T-helper 2 cell treated with Interferon-gamma antibody and Interleukin-4, amounts not matched to agents 5 μg/mL and 100 μg/mL, for 36 hours (primary cell): ENCODE data around the gene IPCEF1.

ENCODE experiments used
- DNase-seq: peaks from one replicate; pipeline ENCODE4 v3.0.0; 2021; ENCODE audit warnings: low spot score
- H3K27ac Mint-ChIP-seq: one replicate; pipeline ENCODE4 v1.8.0; 2021; ENCODE audit warnings: mild to moderate bottlenecking, mixed read lengths
- H3K27me3 Mint-ChIP-seq: one replicate; pipeline ENCODE4 v1.8.0; 2021; ENCODE audit warnings: low read depth, mixed read lengths
- H3K36me3 Mint-ChIP-seq: one replicate; pipeline ENCODE4 v1.8.0; 2021; ENCODE audit warnings: low read depth, mixed read lengths
- H3K4me1 Mint-ChIP-seq: one replicate; pipeline ENCODE4 v1.8.0; 2021; ENCODE audit warnings: low read depth, mixed read lengths
- H3K4me3 Mint-ChIP-seq: one replicate; pipeline ENCODE4 v1.8.0; 2022; ENCODE audit warnings: mild to moderate bottlenecking, moderate library complexity, mixed read lengths
- H3K9me3 Mint-ChIP-seq: one replicate; pipeline ENCODE4 v1.8.0; 2021; ENCODE audit warnings: mixed read lengths

The IPCEF1 gene

GRCh38 chr6:154233383-154233782, 123.2 kb downstream of the IPCEF1 start:
- Mint-ChIP-seq H3K9me3 (no peaks in the 10 kb centered on the region), H3K36me3 (peaks cover 3% of the 10 kb centered on the region), H3K27me3 (peaks cover 3% of the 10 kb centered on the region), H3K4me3 (no peak overlapping the region), H3K4me1 (peaks cover 42% of the 10 kb centered on the region), H3K27ac (no peak overlapping the region)
- no peak for DNase-seq

GRCh38 chr6:154232013-154232910, 124.3 kb downstream of the IPCEF1 start:
- Mint-ChIP-seq H3K27me3 (peaks cover 3% of the 10 kb centered on the region), H3K36me3 (peaks cover 3% of the 10 kb centered on the region), H3K27ac (peak overlapping the region; percentile 49), H3K4me1 (peaks cover 42% of the 10 kb centered on the region), H3K9me3 (no peaks in the 10 kb centered on the region), H3K4me3 (peak overlapping the region; percentile 37)
- no peak for DNase-seq

- no peaks in the 10 kb centered on the region for H3K27me3 Mint-ChIP-seq
- H3K36me3 Mint-ChIP-seq = peaks cover 4% of the 10 kb centered on the region
- no peak for DNase-seq
- H3K27ac Mint-ChIP-seq = peak overlapping the region; percentile 56
- no peaks in the 10 kb centered on the region for H3K9me3 Mint-ChIP-seq
- peak overlapping the region; percentile 41 for H3K4me3 Mint-ChIP-seq
- peaks cover 42% of the 10 kb centered on the region for H3K4me1 Mint-ChIP-seq
These were observed 125.5 kb downstream of the IPCEF1 start for GRCh38 chr6:154230910-154231595.

- H3K36me3 Mint-ChIP-seq = peaks cover 4% of the 10 kb centered on the region
These were observed 126.2 kb downstream of the IPCEF1 start for GRCh38 chr6:154230393-154230792.

GRCh38 chr6:154229786-154230185, 126.8 kb downstream of the IPCEF1 start:
- peak; percentile 65 for DNase-seq
- no peaks in the 10 kb centered on the region for H3K27me3 Mint-ChIP-seq
- peak overlapping the region; percentile 82 for H3K27ac Mint-ChIP-seq
- H3K4me3 Mint-ChIP-seq = peak overlapping the region; percentile 70
- H3K9me3 Mint-ChIP-seq = no peaks in the 10 kb centered on the region
- H3K36me3 Mint-ChIP-seq = peaks cover 4% of the 10 kb centered on the region
- H3K4me1 Mint-ChIP-seq = peaks cover 43% of the 10 kb centered on the region

More at GRCh38 chr6:154230393-154230792, 126.2 kb downstream of the IPCEF1 start:
- peak overlapping the region; percentile 70 for H3K4me3 Mint-ChIP-seq
- no peaks in the 10 kb centered on the region for H3K27me3 Mint-ChIP-seq
- peak overlapping the region; percentile 82 for H3K27ac Mint-ChIP-seq
- DNase-seq = no peak
- H3K4me1 Mint-ChIP-seq = peaks cover 45% of the 10 kb centered on the region
- H3K9me3 Mint-ChIP-seq = no peaks in the 10 kb centered on the region

- no peak overlapping the region for H3K27ac Mint-ChIP-seq
- peaks cover 4% of the 10 kb centered on the region for H3K36me3 Mint-ChIP-seq
- H3K4me1 Mint-ChIP-seq = peaks cover 34% of the 10 kb centered on the region
- no peak overlapping the region for H3K4me3 Mint-ChIP-seq
- H3K27me3 Mint-ChIP-seq = no peaks in the 10 kb centered on the region
- no peaks in the 10 kb centered on the region for H3K9me3 Mint-ChIP-seq
- DNase-seq = no peak
These were observed 128.1 kb downstream of the IPCEF1 start for GRCh38 chr6:154228521-154228905.

GRCh38 chr6:154227862-154228520, 128.6 kb downstream of the IPCEF1 start:
- no peaks in the 10 kb centered on the region for H3K27me3 Mint-ChIP-seq
- peaks cover 32% of the 10 kb centered on the region for H3K4me1 Mint-ChIP-seq
- H3K36me3 Mint-ChIP-seq = peaks cover 4% of the 10 kb centered on the region
- no peaks in the 10 kb centered on the region for H3K9me3 Mint-ChIP-seq
- DNase-seq = no peak
- no peak overlapping the region for H3K4me3 Mint-ChIP-seq
- H3K27ac Mint-ChIP-seq = no peak overlapping the region

GRCh38 chr6:154226461-154226860, 130.1 kb downstream of the IPCEF1 start:
- no peak overlapping the region for H3K27ac Mint-ChIP-seq
- no peak for DNase-seq
- no peaks in the 10 kb centered on the region for H3K27me3 Mint-ChIP-seq
- no peaks in the 10 kb centered on the region for H3K9me3 Mint-ChIP-seq
- H3K4me3 Mint-ChIP-seq = no peak overlapping the region
- H3K36me3 Mint-ChIP-seq = peaks cover 4% of the 10 kb centered on the region
- peaks cover 24% of the 10 kb centered on the region for H3K4me1 Mint-ChIP-seq

GRCh38 chr6:154223296-154223695, 133.3 kb downstream of the IPCEF1 start:
- Mint-ChIP-seq H3K9me3 (no peaks in the 10 kb centered on the region), H3K27ac (no peak overlapping the region), H3K27me3 (peaks cover 8% of the 10 kb centered on the region), H3K36me3 (peaks cover 15% of the 10 kb centered on the region), H3K4me3 (no peak overlapping the region), H3K4me1 (peaks cover 12% of the 10 kb centered on the region)
- no peak for DNase-seq

- Mint-ChIP-seq H3K27me3 (peaks cover 8% of the 10 kb centered on the region), H3K36me3 (peaks cover 18% of the 10 kb centered on the region), H3K9me3 (no peaks in the 10 kb centered on the region), H3K4me1 (peaks cover 15% of the 10 kb centered on the region), H3K27ac (no peak overlapping the region), H3K4me3 (no peak overlapping the region)
- no peak for DNase-seq
These were observed 133.9 kb downstream of the IPCEF1 start for GRCh38 chr6:154222716-154223115.

GRCh38 chr6:154219250-154219649, 137.4 kb downstream of the IPCEF1 start:
- Mint-ChIP-seq H3K9me3 (no peaks in the 10 kb centered on the region), H3K27ac (no peak overlapping the region), H3K4me3 (no peak overlapping the region), H3K36me3 (peaks cover 17% of the 10 kb centered on the region), H3K4me1 (peaks cover 11% of the 10 kb centered on the region), H3K27me3 (peaks cover 11% of the 10 kb centered on the region)
- DNase-seq = no peak

GRCh38 chr6:154218787-154219186, 137.8 kb downstream of the IPCEF1 start:
- H3K27ac Mint-ChIP-seq = no peak overlapping the region
- no peak for DNase-seq

GRCh38 chr6:154218301-154218700, 138.3 kb downstream of the IPCEF1 start:
- H3K27me3 Mint-ChIP-seq = peaks cover 11% of the 10 kb centered on the region
- peaks cover 10% of the 10 kb centered on the region for H3K4me1 Mint-ChIP-seq
- H3K36me3 Mint-ChIP-seq = peaks cover 17% of the 10 kb centered on the region
- no peak overlapping the region for H3K27ac Mint-ChIP-seq
- DNase-seq = no peak
- H3K4me3 Mint-ChIP-seq = no peak overlapping the region
- H3K9me3 Mint-ChIP-seq = no peaks in the 10 kb centered on the region

More at GRCh38 chr6:154218787-154219186, 137.8 kb downstream of the IPCEF1 start:
- Mint-ChIP-seq H3K4me3 (no peak overlapping the region), H3K4me1 (peaks cover 10% of the 10 kb centered on the region), H3K36me3 (peaks cover 17% of the 10 kb centered on the region), H3K9me3 (no peaks in the 10 kb centered on the region), H3K27me3 (peaks cover 11% of the 10 kb centered on the region)

- DNase-seq = no peak
- Mint-ChIP-seq H3K27ac (no peak overlapping the region), H3K27me3 (peaks cover 3% of the 10 kb centered on the region), H3K9me3 (no peaks in the 10 kb centered on the region), H3K4me1 (peaks cover 5% of the 10 kb centered on the region), H3K4me3 (no peak overlapping the region), H3K36me3 (peaks cover 16% of the 10 kb centered on the region)
These were observed 142.8 kb downstream of the IPCEF1 start for GRCh38 chr6:154213782-154214181.
